PC-9 (cell line): ENCODE results near the gene ASGR2. TPM values are rescaled to one million over a fixed set of nuclear protein-coding genes. Genes with fewer than 3 reads are reported as not detected.

Experiments used
- BruUV-seq: library from RNA; stranded (reverse); fragments of 400-500 nt; replicated peaks from 2 replicates; lab custom pipeline; 2021; lab: Mats Ljungman, UMichigan
- CTCF ChIA-PET: fragments of 300-600 bp; sonication (Branson Sonifier 250); formaldehyde crosslinking; loops from one replicate; lab custom pipeline; 2022; ENCODE audit warnings: antibody characterized with exemption; lab: Charles Lee
- POLR2A ChIA-PET: fragments of 300-600 bp; sonication (Branson Sonifier 250); formaldehyde crosslinking; loops from one replicate; lab custom pipeline; 2022; ENCODE audit warnings: antibody characterized with exemption; ENCODE audit not compliant: unreplicated experiment; lab: Charles Lee
- DNase-seq, 2 experiments: peaks; one replicate each; pipeline versions ENCODE4 v3.0.0 to v3.0.0-alpha.2; 2015 to 2022; ENCODE audit warnings: mixed read lengths in 1 of 2
- H2AFZ ChIP-seq: fragments of 200-600 bp; sonication (generic); 2 replicates; pipeline ENCODE4 v1.8.1; 2017; ENCODE audit warnings: antibody characterized with exemption
- H3F3A ChIP-seq: fragments of 200-600 bp; sonication (generic); 2 replicates; pipeline ENCODE4 v1.8.1; 2017; ENCODE audit warnings: antibody characterized with exemption, mild to moderate bottlenecking, low read depth; ENCODE audit not compliant: insufficient read depth
- H3K27ac ChIP-seq: fragments of 200-600 bp; sonication (generic); 2 replicates; pipeline ENCODE4 v1.6.1; 2016; ENCODE audit warnings: mixed run types
- H3K27me3 ChIP-seq: fragments of 200-600 bp; sonication (generic); 2 replicates; pipeline ENCODE4 v1.6.1; 2016; ENCODE audit warnings: low read depth, mixed run types; ENCODE audit not compliant: insufficient read depth
- H3K36me3 ChIP-seq: fragments of 200-600 bp; sonication (generic); 2 replicates; pipeline ENCODE4 v1.6.1; 2016; ENCODE audit warnings: low read depth, mixed run types
- H3K4me1 ChIP-seq: fragments of 200-600 bp; sonication (generic); replicated peaks from 2 replicates; pipeline ENCODE4 v1.6.1; 2016; ENCODE audit warnings: mixed run types; ENCODE audit not compliant: insufficient read depth
- H3K4me2 ChIP-seq: fragments of 200-600 bp; sonication (generic); 2 replicates; pipeline ENCODE4 v1.6.1; 2017; ENCODE audit warnings: mixed run types
- H3K4me3 ChIP-seq: fragments of 200-600 bp; sonication (generic); 2 replicates; pipeline ENCODE4 v1.6.1; 2016; ENCODE audit warnings: mixed run types
- H3K79me2 ChIP-seq: fragments of 200-600 bp; sonication (generic); 2 replicates; pipeline ENCODE4 v1.6.1; 2017; ENCODE audit warnings: low read depth, mixed run types
- H3K9me2 ChIP-seq: fragments of 200-600 bp; sonication (generic); 2 replicates; pipeline ENCODE4 v1.8.1; 2017; ENCODE audit warnings: mild to moderate bottlenecking; ENCODE audit not compliant: insufficient read depth
- H3K9me3 ChIP-seq: fragments of 200-600 bp; sonication (generic); 2 replicates; pipeline ENCODE4 v1.8.1; 2016; ENCODE audit warnings: low read depth; ENCODE audit not compliant: insufficient read depth
- H4K20me1 ChIP-seq: fragments of 200-600 bp; sonication (generic); 2 replicates; pipeline ENCODE4 v1.8.1; 2017; ENCODE audit not compliant: insufficient read depth
- CTCF ChIP-seq: fragments of 200-600 bp; sonication (generic); conservative IDR thresholded peaks from 2 replicates; pipeline ENCODE4 v1.6.1; 2017; ENCODE audit warnings: mixed run types, antibody characterized with exemption, mild to moderate bottlenecking, moderate library complexity
- EZH2 ChIP-seq: fragments of 200-600 bp; sonication (generic); IDR thresholded peaks from 2 replicates; pipeline ENCODE4 v1.8.0; 2017; ENCODE audit warnings: antibody characterized with exemption, low read depth
- intact Hi-C: fragments of 100-400 bp; cut with micrococcal nuclease; formaldehyde crosslinking; loops from one replicate; pipeline ENCODE4 v1.10.0; 2022; ENCODE audit not compliant: unreplicated experiment
- total RNA-seq: library from RNA; stranded (reverse); gene quantifications from 2 replicates; pipeline ENCODE4 v1.2.3, GENCODE V29; 2021

Gene ASGR2
- total RNA-seq, 1 experiment from 2014 or later = not detected

GRCh38 chr17:7133916-7134315 lies 19.3 kb upstream of the ASGR2 start:
- Histone ChIP-seq H3F3A (peaks cover 4% of the 10 kb centered on the region; the same call in 1 of the 2 replicates), H3K4me2 (no peak overlapping the region), H3K9me3 (no peaks in the 10 kb centered on the region), H3K4me1 (peaks cover 5% of the 10 kb centered on the region), H3K36me3 (no peaks in the 10 kb centered on the region), H3K79me2 (no peaks in the 10 kb centered on the region), H4K20me1 (no peaks in the 10 kb centered on the region), H3K27me3 (no peaks in the 10 kb centered on the region), H3K27ac (no peak overlapping the region), H2AFZ (no peak overlapping the region), H3K4me3 (no peak overlapping the region), H3K9me2 (no peaks in the 10 kb centered on the region)
- DNase-seq = no peak
- ChIA-PET POLR2A (interaction anchor here (0.7 kb wide), 1 partner anchor 1484 kb away, joined by 26 read pairs; no protein-coding TSS in a partner anchor), CTCF (interaction anchor here (1.0 to 1.5 kb wide), 2 partner anchors 31 to 81 kb away, joined by 3 to 5 read pairs; no protein-coding TSS in a partner anchor)
- BruUV-seq = no TSS peak
- intact Hi-C loops = no loop called here
- no peak for TF ChIP-seq CTCF

GRCh38 chr17:7133424-7133823 lies 18.8 kb upstream of the ASGR2 start:
- no peaks in the 10 kb centered on the region for H3K9me3 ChIP-seq
- no peaks in the 10 kb centered on the region for H3K79me2 ChIP-seq
- no peak overlapping the region for H2AFZ ChIP-seq
- H3F3A ChIP-seq = peaks cover 4% of the 10 kb centered on the region; the same call in 1 of the 2 replicates
- peaks cover under 1% of the 10 kb centered on the region; the same call in 1 of the 2 replicates for H3K4me1 ChIP-seq
- no TSS peak for BruUV-seq
- intact Hi-C loops = no loop called here
- POLR2A ChIA-PET = interaction anchor here (0.7 kb wide), 1 partner anchor 1484 kb away, joined by 26 read pairs; no protein-coding TSS in a partner anchor
- H3K4me2 ChIP-seq = no peak overlapping the region
- H3K4me3 ChIP-seq = no peak overlapping the region
- H3K36me3 ChIP-seq = no peaks in the 10 kb centered on the region
- no peak overlapping the region for H3K27ac ChIP-seq
- no peaks in the 10 kb centered on the region for H3K9me2 ChIP-seq
- CTCF ChIA-PET = interaction anchor here (0.6 to 1.5 kb wide), 3 partner anchors 32 to 172 kb away, joined by 3 to 8 read pairs (median 5); no protein-coding TSS in a partner anchor
- H4K20me1 ChIP-seq = no peaks in the 10 kb centered on the region
- TF ChIP-seq EZH2 (no peak), CTCF (no peak; the same call in 1 of the 2 replicates)
- no peaks in the 10 kb centered on the region for H3K27me3 ChIP-seq
- DNase-seq = peak in 1 of 2 experiments; percentile 25

GRCh38 chr17:7132511-7133094 lies 18.0 kb upstream of the ASGR2 start:
- POLR2A ChIA-PET = interaction anchor here (0.6 to 0.9 kb wide), 2 partner anchors 87 to 367 kb away, joined by 4 to 7 read pairs; partner anchors contain the start of genes ACADVL and DLG4
- Histone ChIP-seq H3K27ac (no peak overlapping the region), H3F3A (peaks cover 4% of the 10 kb centered on the region; the same call in 1 of the 2 replicates)

More at GRCh38 chr17:7132511-7133094, 18.0 kb upstream of the ASGR2 start:
- intact Hi-C loops = no loop called here
- no peak for TF ChIP-seq CTCF
- TF ChIP-seq EZH2 = no peak
- CTCF ChIA-PET = interaction anchor here (0.7 kb wide), 1 partner anchor 12 kb away, joined by 5 read pairs; no protein-coding TSS in a partner anchor
- Histone ChIP-seq H3K9me2 (no peaks in the 10 kb centered on the region), H3K4me1 (no peaks in the 10 kb centered on the region), H3K9me3 (no peaks in the 10 kb centered on the region), H3K79me2 (no peaks in the 10 kb centered on the region), H3K4me3 (no peak overlapping the region), H4K20me1 (no peaks in the 10 kb centered on the region), H3K27me3 (no peaks in the 10 kb centered on the region), H3K4me2 (no peak overlapping the region), H2AFZ (no peak overlapping the region), H3K36me3 (no peaks in the 10 kb centered on the region)
- DNase-seq = no peak
- BruUV-seq = no TSS peak
